HepG2 (cell line): ENCODE data around the gene OR2L8. TPM values are rescaled to one million over a fixed set of nuclear protein-coding genes. Genes with fewer than 3 reads are reported as not detected.

Experiments
- ATAC-seq: fragments of 200-7000 bp; cut with Tn5 transposase; 3 replicates; pipeline ENCODE4 v1.9.1; 2020; ENCODE audit warnings: mild to moderate bottlenecking, moderate library complexity
- BruUV-seq: library from RNA; stranded (reverse); fragments of 400-500 nt; replicated peaks from 2 replicates; lab custom pipeline; 2021; lab: Mats Ljungman, UMichigan
- CTCF ChIA-PET: fragments of 300-600 bp; formaldehyde crosslinking; extraction: SDS; loops from one replicate; lab custom pipeline; 2021; ENCODE audit warnings: low total read pairs, inconsistent platforms, low intra/inter-chr PET ratio; lab: Yijun Ruan, JAX
- POLR2A ChIA-PET: fragments of 350-600 bp; sonication (Branson Sonifier 250); formaldehyde crosslinking; loops from one replicate; lab custom pipeline; 2020; ENCODE audit warnings: antibody characterized with exemption, inconsistent platforms; lab: Yijun Ruan, JAX
- DNase-seq: peaks from one replicate; pipeline ENCODE4 v3.0.0-alpha.2; 2015; ENCODE audit warnings: low spot score
- FAIRE-seq: peaks from 3 replicates; lab custom pipeline; 2011; peaks lifted over from hg19 to GRCh38; lab: Jason Lieb, UNC
- H2AFZ ChIP-seq: one replicate; pipeline ENCODE4 v1.6.1; 2011; ENCODE audit warnings: low read length, inconsistent platforms
- H3K27ac ChIP-seq: fragments of 300-600 bp; 3 replicates; pipeline ENCODE4 v1.8.0; 2011; ENCODE audit warnings: mixed run types, mild to moderate bottlenecking, mixed read lengths, low read length, inconsistent platforms; ENCODE audit not compliant: insufficient read depth; ENCODE audit errors: extremely low read length
- H3K27me3 ChIP-seq, 2 experiments: fragments of 200-600 bp in 1 of 2; 2 replicates in 1 of 2; 3 replicates in 1 of 2; pipeline versions ENCODE4 v1.6.0 to v1.8.0; 2011; ENCODE audit warnings: low read length in 2 of 2, mild to moderate bottlenecking in 2 of 2, moderate library complexity in 2 of 2, inconsistent platforms in 1 of 2; ENCODE audit not compliant: insufficient read depth in 2 of 2, control insufficient read depth in 1 of 2
- H3K36me3 ChIP-seq, 2 experiments: fragments of 200-600 bp in 1 of 2; replicated peaks in 1 of 2; 2 replicates in 1 of 2; 3 replicates in 1 of 2; pipeline versions ENCODE4 v1.5.1 to v1.8.0; 2011; ENCODE audit warnings: low read length in 2 of 2, inconsistent platforms in 1 of 2; ENCODE audit not compliant: insufficient read depth in 2 of 2, control insufficient read depth in 1 of 2
- H3K4me1 ChIP-seq: 2 replicates; pipeline ENCODE4 v1.5.1; 2012; ENCODE audit warnings: low read length, inconsistent platforms; ENCODE audit not compliant: insufficient read depth
- H3K4me2 ChIP-seq: 2 replicates; pipeline ENCODE4 v1.6.0; 2011; ENCODE audit warnings: low read depth, low read length, inconsistent platforms
- H3K4me3 ChIP-seq, 3 experiments: fragments of 200-600 bp in 1 of 3; sonication (generic), shearing (Covaris generic) in 1 of 3; replicated peaks in 1 of 3; 2 replicates each; pipeline ENCODE4 v1.5.1; 2011 to 2016; ENCODE audit warnings: low read length in 3 of 3, inconsistent platforms in 2 of 3, low read depth in 2 of 3, mild to moderate bottlenecking in 2 of 3, control low read depth in 1 of 3, mixed read lengths in 1 of 3; ENCODE audit not compliant: insufficient read depth in 1 of 3
- H3K79me2 ChIP-seq: one replicate; pipeline ENCODE4 v1.6.1; 2011; ENCODE audit warnings: low read length, inconsistent platforms; ENCODE audit not compliant: insufficient read depth
- H3K9ac ChIP-seq: 2 replicates; pipeline ENCODE4 v1.6.0; 2011; ENCODE audit warnings: mild to moderate bottlenecking, low read depth, low read length, inconsistent platforms; ENCODE audit not compliant: insufficient read depth
- H3K9me3 ChIP-seq: 2 replicates; pipeline ENCODE4 v1.5.1; 2012; ENCODE audit warnings: mild to moderate bottlenecking, low read length
- H4K20me1 ChIP-seq: 2 replicates; pipeline ENCODE4 v1.6.0; 2011; ENCODE audit warnings: inconsistent platforms, mild to moderate bottlenecking, low read length, moderate library complexity; ENCODE audit not compliant: insufficient read depth
- CEBPB ChIP-seq: IDR thresholded peaks from 2 replicates; pipeline ENCODE4 v1.6.1; 2011; ENCODE audit warnings: low read depth, low read length, improper control_type of control experiment, borderline replicate concordance
- MAFF ChIP-seq: IDR thresholded peaks from 2 replicates; pipeline ENCODE4 v1.6.1; 2011; ENCODE audit warnings: low read depth, low read length, improper control_type of control experiment
- MAFK ChIP-seq, 2 experiments: IDR thresholded peaks in 1 of 2; conservative IDR thresholded peaks in 1 of 2; 2 replicates each; pipeline ENCODE4 v1.6.1; 2011; ENCODE audit warnings: improper control_type of control experiment in 2 of 2, low read length in 2 of 2
- SNRNP70 ChIP-seq: fragments of 200-400 bp; formaldehyde crosslinking; IDR thresholded peaks from 2 replicates; pipeline ENCODE4 v1.6.1; 2017; ENCODE audit warnings: mild to moderate bottlenecking, low read depth, low read length, moderate library complexity
- WGBS: methylation state at CpG from one replicate; pipeline ENCODE4 v1.1.6; 2017; ENCODE audit warnings: low lambda C conversion rate; 5-methylcytosine and 5-hydroxymethylcytosine counted together
- in situ Hi-C: cut with HindIII; loops from 2 replicates; pipeline ENCODE4 v1.10.0; 2017; ENCODE audit warnings: low pct_unique_long_range_greater_than_20kb; ENCODE audit not compliant: extremely low pct_ligation_motif_present
- intact Hi-C: fragments of 100-400 bp; cut with micrococcal nuclease; formaldehyde crosslinking; loops from one replicate; pipeline ENCODE4 v1.10.0; 2022; ENCODE audit not compliant: unreplicated experiment
- polyA plus RNA-seq, 8 experiments: library from polyadenylated mRNA; depleted of rRNA in 3 of 8; stranded (reverse) in 7 of 8; unstranded in 1 of 8; fragments of >200 nt; fragmentation: Illumina TruSeq in 4 of 8; extraction: Trizol in 4 of 8; gene quantifications; 2 replicates each; pipeline versions ENCODE4 v1.2.1 to v1.2.3, GENCODE V29; 2011 to 2016; ENCODE audit warnings: low read depth in 4 of 8, missing spikeins in 1 of 8, mixed read lengths in 1 of 8; ENCODE audit not compliant: insufficient read depth in 1 of 8
- total RNA-seq, 5 experiments: library from RNA; depleted of rRNA; stranded (reverse); fragments of >200 nt; fragmentation: Illumina TruSeq; extraction: Trizol; gene quantifications; 2 replicates each; pipeline ENCODE4 v1.2.3, GENCODE V29; 2016; ENCODE audit warnings: low read depth in 1 of 5
- TF ChIP-seq, protein P1 (sequence below): sonication (generic); formaldehyde crosslinking; IDR thresholded peaks from 2 replicates; pipeline ENCODE4 v1.8.0; 2023; ENCODE audit warnings: mild to moderate bottlenecking, missing genetic modification reagents

OR2L8 gene
- total and polyA plus RNA-seq, 2 of the 13 experiments (the other 11 are each of a cell fraction or from before 2014, with no cell fraction given) = not detected

DNA sequence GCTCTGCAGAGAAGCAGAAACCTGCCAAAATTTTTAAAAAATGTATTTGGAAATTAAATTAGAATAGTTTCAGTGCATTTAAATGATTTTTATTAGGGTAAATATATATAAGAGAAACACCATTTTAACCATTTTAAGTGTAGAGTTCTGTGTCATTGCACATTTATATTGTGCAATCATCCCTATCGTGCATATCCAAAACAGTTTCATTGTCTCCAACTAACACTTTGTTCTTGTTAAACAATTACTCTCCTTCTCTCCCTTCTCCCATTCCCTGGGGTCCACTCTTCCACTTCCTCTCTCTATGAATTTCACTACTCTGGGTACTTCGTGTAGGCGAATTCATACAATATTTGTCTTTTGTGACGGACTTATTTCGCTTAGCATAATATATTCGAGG, 6.0 kb upstream of the OR2L8 start:
- WGBS = 12% methylated on average over 6 of the region's 6 CpGs
- Histone ChIP-seq H2AFZ (no peak overlapping the region), H3K36me3 (no peaks in the 10 kb centered on the region), H3K27ac (no peak overlapping the region), H3K4me3 (no peak overlapping the region), H3K9me3 (peaks cover 69% of the 10 kb centered on the region), H3K4me2 (no peak overlapping the region), H3K4me1 (no peaks in the 10 kb centered on the region), H4K20me1 (no peaks in the 10 kb centered on the region), H3K79me2 (no peaks in the 10 kb centered on the region), H3K27me3 (no peaks in the 10 kb centered on the region), H3K9ac (no peak overlapping the region)
- ATAC-seq (no peak), DNase-seq (no peak), FAIRE-seq (no peak)
- BruUV-seq = no TSS peak
- intact Hi-C loops (no loop called here), in situ Hi-C loops (no loop called here)
- POLR2A ChIA-PET = no interaction called here
- CTCF ChIA-PET = no interaction called here
- TF ChIP-seq, protein P1, sequence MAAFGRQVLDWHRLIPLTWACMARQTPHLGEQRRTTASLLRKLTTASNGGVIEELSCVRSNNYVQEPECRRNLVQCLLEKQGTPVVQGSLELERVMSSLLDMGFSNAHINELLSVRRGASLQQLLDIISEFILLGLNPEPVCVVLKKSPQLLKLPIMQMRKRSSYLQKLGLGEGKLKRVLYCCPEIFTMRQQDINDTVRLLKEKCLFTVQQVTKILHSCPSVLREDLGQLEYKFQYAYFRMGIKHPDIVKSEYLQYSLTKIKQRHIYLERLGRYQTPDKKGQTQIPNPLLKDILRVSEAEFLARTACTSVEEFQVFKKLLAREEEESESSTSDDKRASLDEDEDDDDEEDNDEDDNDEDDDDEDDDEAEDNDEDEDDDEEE (CRISPR knock-in tag) = no peak
- peak; percentile 35; the same call in 1 of the 2 replicates for TF ChIP-seq CEBPB

DNA sequence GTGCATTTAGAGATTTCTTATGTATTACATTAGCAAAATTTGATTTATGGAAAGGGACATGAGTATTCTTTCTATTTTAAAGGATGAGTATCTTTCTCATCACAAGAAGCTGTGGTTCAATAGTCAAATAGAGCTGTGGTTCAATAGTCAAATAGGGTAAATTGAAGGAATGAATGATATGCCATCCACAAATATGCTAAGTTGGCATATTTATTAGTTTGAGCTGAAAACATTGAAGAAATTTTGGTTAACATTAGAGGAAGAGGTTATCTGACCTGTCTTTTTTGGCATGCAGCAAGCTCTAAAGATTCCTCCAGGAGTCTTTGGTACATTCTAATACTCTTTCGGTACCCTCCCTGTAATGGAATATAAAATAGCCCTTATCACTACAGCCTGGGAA, 4.8 kb downstream of the OR2L8 start:
- H3K9me3 ChIP-seq = peaks cover 47% of the 10 kb centered on the region
- no peaks in the 10 kb centered on the region for H3K36me3 ChIP-seq
- H3K27ac ChIP-seq = no peak overlapping the region
- no peak overlapping the region for H3K4me2 ChIP-seq
- H3K27me3 ChIP-seq = no peaks in the 10 kb centered on the region
- no peaks in the 10 kb centered on the region for H4K20me1 ChIP-seq
- WGBS = 0% methylated on average over 1 of the region's 1 CpG
- TF ChIP-seq MAFK (conservative IDR thresholded peaks at IDR 0.05 in 1 of 2, IDR thresholded peaks at IDR 0.05 in 1 of 2; ENCODE audit: low read length in 2 of 2) = peak; percentile 85 to 93
- TF ChIP-seq SNRNP70 = no peak
- TF ChIP-seq MAFF = peak; percentile 91
- in situ Hi-C loops = no loop called here
- no peak overlapping the region for H3K4me3 ChIP-seq
- FAIRE-seq (no peak), DNase-seq (no peak), ATAC-seq (no peak)
- H2AFZ ChIP-seq = no peak overlapping the region
- no TSS peak for BruUV-seq
- H3K79me2 ChIP-seq = no peaks in the 10 kb centered on the region
- H3K4me1 ChIP-seq = no peaks in the 10 kb centered on the region
- H3K9ac ChIP-seq = no peak overlapping the region
- intact Hi-C loops = no loop called here
- POLR2A ChIA-PET = no interaction called here
- CTCF ChIA-PET = no interaction called here
